ENCODE data around the gene GTF2H1. TPM values are rescaled to one million over a fixed set of nuclear protein-coding genes. Genes with fewer than 3 reads are reported as not detected.

The GTF2H1 gene
- total RNA-seq, 1 experiment from 2014 or later: 39.4 TPM

GRCh38 chr11:18369398-18369797 lies 47.0 kb downstream of the GTF2H1 start:
- no peak overlapping the region for H3K4me3 Mint-ChIP-seq
- no peaks in the 10 kb centered on the region for H4K20me1 ChIP-seq (ENCODE audit: control insufficient read depth, insufficient read depth, insufficient read length)
- H3K18ac ChIP-seq (ENCODE audit: insufficient read length, low read depth, low read length): no peak overlapping the region
- no peak overlapping the region for H2BK12ac ChIP-seq (ENCODE audit: insufficient read length, low read depth, low read length)
- H3K23ac ChIP-seq (ENCODE audit: insufficient read length, low read depth, low read length): no peak overlapping the region
- H3K4me1 Mint-ChIP-seq: no peaks in the 10 kb centered on the region
- no peak overlapping the region for H2BK120ac ChIP-seq (ENCODE audit: low read depth, low read length, poor library complexity, severe bottlenecking)
- H3T11ph ChIP-seq (ENCODE audit: low read length): no peak overlapping the region
- no peak overlapping the region for H4K91ac ChIP-seq (ENCODE audit: insufficient read length, low read depth, low read length)
- no peaks in the 10 kb centered on the region for H3K9me3 Mint-ChIP-seq
- no peak overlapping the region for H2AK5ac ChIP-seq (ENCODE audit: insufficient read length, low read length)
- no CpG with 5 or more reads among the region's 2 CpGs for WGBS (ENCODE audit: extremely low coverage, insufficient read length, low lambda C conversion rate)
- TF ChIP-seq, protein P1, sequence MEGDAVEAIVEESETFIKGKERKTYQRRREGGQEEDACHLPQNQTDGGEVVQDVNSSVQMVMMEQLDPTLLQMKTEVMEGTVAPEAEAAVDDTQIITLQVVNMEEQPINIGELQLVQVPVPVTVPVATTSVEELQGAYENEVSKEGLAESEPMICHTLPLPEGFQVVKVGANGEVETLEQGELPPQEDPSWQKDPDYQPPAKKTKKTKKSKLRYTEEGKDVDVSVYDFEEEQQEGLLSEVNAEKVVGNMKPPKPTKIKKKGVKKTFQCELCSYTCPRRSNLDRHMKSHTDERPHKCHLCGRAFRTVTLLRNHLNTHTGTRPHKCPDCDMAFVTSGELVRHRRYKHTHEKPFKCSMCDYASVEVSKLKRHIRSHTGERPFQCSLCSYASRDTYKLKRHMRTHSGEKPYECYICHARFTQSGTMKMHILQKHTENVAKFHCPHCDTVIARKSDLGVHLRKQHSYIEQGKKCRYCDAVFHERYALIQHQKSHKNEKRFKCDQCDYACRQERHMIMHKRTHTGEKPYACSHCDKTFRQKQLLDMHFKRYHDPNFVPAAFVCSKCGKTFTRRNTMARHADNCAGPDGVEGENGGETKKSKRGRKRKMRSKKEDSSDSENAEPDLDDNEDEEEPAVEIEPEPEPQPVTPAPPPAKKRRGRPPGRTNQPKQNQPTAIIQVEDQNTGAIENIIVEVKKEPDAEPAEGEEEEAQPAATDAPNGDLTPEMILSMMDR (conservative IDR thresholded peaks at IDR 0.05): no peak
- no peak overlapping the region for H4K8ac ChIP-seq (replicated peaks; ENCODE audit: insufficient read length, low read depth, low read length)
- no peak overlapping the region for H2BK15ac ChIP-seq (ENCODE audit: low read depth, low read length)
- H3K4ac ChIP-seq (ENCODE audit: low read depth, low read length): no peak overlapping the region
- no peaks in the 10 kb centered on the region for H3K27me3 Mint-ChIP-seq (ENCODE audit: low read depth)
- H3K27ac ChIP-seq (ENCODE audit: insufficient read length, low read depth, low read length): no peak overlapping the region
- H2AFZ ChIP-seq (ENCODE audit: low read length): no peak overlapping the region
- no peaks in the 10 kb centered on the region for H3K4me1 ChIP-seq (ENCODE audit: insufficient read depth, low read length)
- H3K4me2 ChIP-seq (ENCODE audit: insufficient read depth, insufficient read length, low read length): no peak overlapping the region
- no peak overlapping the region for H2BK5ac ChIP-seq (ENCODE audit: insufficient read length, low read length)
- no peak overlapping the region for H3K9ac ChIP-seq (ENCODE audit: extremely low read depth, insufficient read length, low read length)
- no peak for DNase-seq
- H3K23me2 ChIP-seq (ENCODE audit: insufficient read length, low read depth, low read length, poor library complexity, severe bottlenecking): no peaks in the 10 kb centered on the region
- no peaks in the 10 kb centered on the region for H3K79me2 ChIP-seq (ENCODE audit: insufficient read depth, low read length)
- H3K79me1 ChIP-seq (ENCODE audit: insufficient read depth, low read depth, low read length, poor library complexity, severe bottlenecking): no peaks in the 10 kb centered on the region
- H3K9me3 ChIP-seq (ENCODE audit: control insufficient read depth, low read depth, low read length): no peaks in the 10 kb centered on the region
- no peak overlapping the region for H2BK20ac ChIP-seq (ENCODE audit: low read depth, low read length, poor library complexity, severe bottlenecking)
- no peak overlapping the region for H3K14ac ChIP-seq (ENCODE audit: insufficient read depth, low read length)
- no peak overlapping the region for H3K56ac ChIP-seq (ENCODE audit: insufficient read length, low read depth, low read length)
- H3K27ac Mint-ChIP-seq: no peak overlapping the region
- no peaks in the 10 kb centered on the region for H3K27me3 ChIP-seq (ENCODE audit: insufficient read depth, low read length)
- no peak overlapping the region for H4K5ac ChIP-seq (ENCODE audit: insufficient read length, low read depth, low read length)
- H3K36me3 Mint-ChIP-seq (ENCODE audit: insufficient read depth in 1 of 3, low read depth in 3 of 3): peaks cover 6 to 26% (median 19%) of the 10 kb centered on the region in 3 experiments; a peak in 5 of 7 replicates

Data from H9 (cell line).